NK-92 treated with Interleukin-12 subunit alpha and Interleukin-12 subunit beta, amount 100 ng/mL, for 24 hours (cell line): ENCODE data around the gene C2orf74.

Source experiments
- DNase-seq: peaks from one replicate; lab custom pipeline; 2025; lab: John Stamatoyannopoulos, UW

The C2orf74 gene

GRCh38 chr2:61214171-61214570 is 52.2 kb downstream of the C2orf74 start:
- DNase-seq = no peak
